BE2C (cell line): ENCODE data around the gene ELF1.

Source experiments
- DNase-seq: peaks from one replicate; pipeline ENCODE4 v3.0.0-alpha.2; 2020
- H3K27me3 ChIP-seq: fragments of 250-450 bp; sonication (Bioruptor Pico); 2 replicates; pipeline ENCODE4 v1.5.1; 2020; ENCODE audit warnings: mild to moderate bottlenecking
- H3K36me3 ChIP-seq: fragments of 250-450 bp; sonication (Bioruptor Pico); 2 replicates; pipeline ENCODE4 v1.5.1; 2020; ENCODE audit warnings: mild to moderate bottlenecking
- H3K4me1 ChIP-seq: fragments of 250-450 bp; sonication (Bioruptor Pico); 2 replicates; pipeline ENCODE4 v1.5.1; 2020
- H3K4me3 ChIP-seq: 2 replicates; pipeline ENCODE4 v1.5.1; 2011; ENCODE audit warnings: low read depth, low read length
- H3K9me3 ChIP-seq: fragments of 250-450 bp; sonication (Bioruptor Pico); 2 replicates; pipeline ENCODE4 v1.5.1; 2020
- TF ChIP-seq, protein P1 (sequence below): IDR thresholded peaks from 2 replicates; pipeline ENCODE4 v1.5.1; 2012; ENCODE audit warnings: mild to moderate bottlenecking, low read depth, low read length

Gene ELF1

DNA sequence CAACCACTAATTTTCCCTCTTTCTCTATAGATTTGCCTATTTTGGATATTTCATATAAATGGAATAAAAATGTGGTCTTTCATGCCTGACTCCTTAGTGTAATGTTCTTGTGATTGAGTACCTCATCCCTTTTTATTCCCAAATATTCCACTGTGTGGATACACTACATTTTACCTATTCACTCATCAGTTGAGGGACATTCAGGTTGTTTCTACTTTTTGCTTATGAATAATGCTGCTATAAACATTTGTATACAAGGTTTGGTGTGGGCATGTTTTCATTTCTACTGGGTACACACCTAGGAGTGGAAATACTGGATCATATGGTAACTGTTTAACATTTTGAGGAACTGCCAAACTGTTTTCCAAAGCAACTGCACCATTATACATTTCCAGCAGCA, 37.1 kb upstream of the ELF1 start:
- Histone ChIP-seq H3K27me3 (no peaks in the 10 kb centered on the region), H3K9me3 (no peaks in the 10 kb centered on the region), H3K4me1 (no peaks in the 10 kb centered on the region; the same call in 1 of the 2 replicates), H3K36me3 (no peaks in the 10 kb centered on the region), H3K4me3 (no peak overlapping the region)
- DNase-seq: no peak
- TF ChIP-seq, protein P1, sequence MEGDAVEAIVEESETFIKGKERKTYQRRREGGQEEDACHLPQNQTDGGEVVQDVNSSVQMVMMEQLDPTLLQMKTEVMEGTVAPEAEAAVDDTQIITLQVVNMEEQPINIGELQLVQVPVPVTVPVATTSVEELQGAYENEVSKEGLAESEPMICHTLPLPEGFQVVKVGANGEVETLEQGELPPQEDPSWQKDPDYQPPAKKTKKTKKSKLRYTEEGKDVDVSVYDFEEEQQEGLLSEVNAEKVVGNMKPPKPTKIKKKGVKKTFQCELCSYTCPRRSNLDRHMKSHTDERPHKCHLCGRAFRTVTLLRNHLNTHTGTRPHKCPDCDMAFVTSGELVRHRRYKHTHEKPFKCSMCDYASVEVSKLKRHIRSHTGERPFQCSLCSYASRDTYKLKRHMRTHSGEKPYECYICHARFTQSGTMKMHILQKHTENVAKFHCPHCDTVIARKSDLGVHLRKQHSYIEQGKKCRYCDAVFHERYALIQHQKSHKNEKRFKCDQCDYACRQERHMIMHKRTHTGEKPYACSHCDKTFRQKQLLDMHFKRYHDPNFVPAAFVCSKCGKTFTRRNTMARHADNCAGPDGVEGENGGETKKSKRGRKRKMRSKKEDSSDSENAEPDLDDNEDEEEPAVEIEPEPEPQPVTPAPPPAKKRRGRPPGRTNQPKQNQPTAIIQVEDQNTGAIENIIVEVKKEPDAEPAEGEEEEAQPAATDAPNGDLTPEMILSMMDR: no peak

DNA sequence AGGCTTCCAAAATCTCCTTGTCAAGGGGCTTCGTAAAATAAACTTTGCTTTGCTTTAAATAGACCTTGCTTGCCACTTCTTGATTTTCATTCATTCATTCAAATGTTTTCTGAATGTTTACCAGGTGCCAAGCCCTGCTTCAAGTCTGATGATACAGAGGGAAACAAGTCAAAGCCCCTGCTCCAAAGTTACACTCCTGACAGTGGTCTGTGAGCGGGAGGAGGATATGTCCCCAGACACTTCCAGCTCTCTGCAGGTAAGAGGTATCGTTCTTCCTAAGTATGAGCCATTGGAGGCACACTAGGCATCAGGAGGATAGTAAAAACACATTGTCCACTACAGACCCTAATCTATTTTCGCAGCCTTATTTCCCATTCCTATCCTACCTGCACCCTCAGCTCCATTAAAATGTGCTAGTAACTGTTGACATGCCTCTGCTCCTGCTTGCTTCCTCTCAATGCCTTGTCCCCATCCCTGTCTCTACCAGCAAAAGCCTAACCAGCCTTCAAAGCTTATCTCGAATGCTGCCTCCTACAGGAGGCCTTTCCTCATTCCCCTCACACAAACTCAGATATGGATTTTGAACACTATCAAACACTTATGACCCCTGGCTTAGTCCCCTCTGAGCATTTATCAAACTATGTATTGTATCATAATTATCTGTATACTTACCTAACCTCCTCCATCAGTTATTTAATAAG, 36.0 kb upstream of the ELF1 start:
- DNase-seq: no peak

DNA sequence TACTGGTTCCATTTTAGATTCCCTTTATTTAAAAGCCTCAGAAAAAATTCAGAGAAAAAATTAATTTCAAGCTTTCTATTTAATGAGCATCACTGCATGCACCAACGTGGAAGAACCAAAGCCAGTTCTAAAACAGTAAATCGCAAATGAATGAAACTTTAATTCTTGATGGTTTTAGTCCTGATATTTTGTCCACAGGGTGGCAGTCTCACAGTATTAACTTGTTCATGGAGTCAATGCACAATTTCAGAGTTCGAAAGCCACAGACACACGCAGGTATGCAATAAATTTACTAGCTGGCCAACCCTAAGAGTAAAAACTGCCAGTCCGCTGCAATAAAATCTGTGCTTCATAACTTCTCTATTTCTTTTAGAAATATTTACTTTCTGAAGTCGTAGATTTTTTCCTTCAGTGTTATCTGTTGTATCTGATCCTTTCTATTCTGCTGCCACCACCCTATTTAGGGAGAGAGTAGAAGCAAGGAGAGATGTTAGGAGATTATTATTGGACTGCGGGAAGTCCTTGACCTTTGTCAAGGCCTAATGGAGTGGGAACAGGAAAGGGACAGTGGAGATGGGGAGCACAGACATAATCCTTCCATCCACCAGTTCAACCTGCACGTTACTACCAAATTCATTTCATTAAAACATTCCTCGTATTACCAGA, 35.2 kb upstream of the ELF1 start:
- peak; percentile 43 for DNase-seq
- Histone ChIP-seq H3K36me3 (no peaks in the 10 kb centered on the region), H3K27me3 (no peaks in the 10 kb centered on the region), H3K4me1 (no peaks in the 10 kb centered on the region; the same call in 1 of the 2 replicates), H3K4me3 (no peak overlapping the region), H3K9me3 (no peaks in the 10 kb centered on the region)
- TF ChIP-seq, protein P1: peak; percentile 67

More for the DNA sequence above, 36.0 kb upstream of the ELF1 start:
- Histone ChIP-seq H3K27me3 (no peaks in the 10 kb centered on the region), H3K9me3 (no peaks in the 10 kb centered on the region), H3K36me3 (no peaks in the 10 kb centered on the region), H3K4me3 (no peak overlapping the region), H3K4me1 (no peaks in the 10 kb centered on the region; the same call in 1 of the 2 replicates)
- TF ChIP-seq, protein P1: peak; percentile 55

DNA sequence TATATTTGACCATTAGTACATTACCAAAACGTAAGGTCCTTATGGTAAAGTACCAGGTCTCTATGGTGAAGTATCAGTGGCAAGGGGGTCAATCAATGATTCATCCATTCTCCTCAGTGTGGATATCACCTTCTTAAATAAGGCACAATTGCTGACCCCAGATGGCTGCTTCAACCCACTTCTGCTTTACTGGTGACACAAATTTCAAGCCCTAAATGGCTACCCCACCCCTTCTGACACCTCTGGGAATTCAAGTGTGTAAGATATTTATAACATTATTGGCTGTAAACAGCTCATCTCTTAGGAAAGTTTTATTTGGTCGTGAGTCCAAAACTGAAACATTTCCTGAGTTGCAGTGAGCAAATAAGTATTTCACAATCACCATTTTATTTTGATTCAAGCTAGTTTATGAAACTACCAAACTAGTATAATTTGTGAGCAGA, 34.3 kb upstream of the ELF1 start:
- TF ChIP-seq, protein P1: no peak
- DNase-seq: no peak
- H3K4me1 ChIP-seq: no peaks in the 10 kb centered on the region
- no peak overlapping the region for H3K4me3 ChIP-seq
- no peaks in the 10 kb centered on the region; the same call in 1 of the 2 replicates for H3K9me3 ChIP-seq
- no peaks in the 10 kb centered on the region for H3K27me3 ChIP-seq
- no peaks in the 10 kb centered on the region for H3K36me3 ChIP-seq

DNA sequence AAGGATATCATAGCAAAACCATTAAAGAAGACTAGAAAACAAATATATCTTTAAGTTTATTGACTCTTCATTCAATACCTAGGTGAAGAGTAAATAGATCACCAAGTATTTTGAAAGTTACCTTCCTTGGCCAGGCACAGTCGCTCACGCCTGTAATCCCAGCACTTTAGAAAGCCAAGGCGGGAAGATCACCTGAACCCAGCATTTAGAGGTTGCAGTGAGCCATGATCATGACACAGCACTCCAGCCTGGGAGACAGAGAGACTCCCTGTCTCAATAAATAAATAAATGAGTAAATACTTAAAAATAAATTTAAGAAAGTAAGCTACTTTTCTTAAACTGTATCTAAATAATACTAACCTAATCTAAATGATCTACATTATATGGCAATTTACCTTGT, 33.3 kb upstream of the ELF1 start:
- H3K27me3 ChIP-seq: no peaks in the 10 kb centered on the region
- no peaks in the 10 kb centered on the region; the same call in 1 of the 2 replicates for H3K9me3 ChIP-seq
- TF ChIP-seq, protein P1: no peak
- no peaks in the 10 kb centered on the region for H3K4me1 ChIP-seq
- H3K36me3 ChIP-seq: no peaks in the 10 kb centered on the region
- H3K4me3 ChIP-seq: no peak overlapping the region
- no peak for DNase-seq
